Memory B cell (primary cell): ENCODE results near the gene CLEC3A.
"Not testable (repeated sequence)": the region's sequence is repeated elsewhere in the genome, so short reads cannot be mapped to it uniquely, and the experiment has no call there.

Source experiments
- ATAC-seq: fragments of 150-1000 bp; cut with Tn5 transposase; 2 replicates; pipeline ENCODE4 v1.10.0; 2021; ENCODE audit warnings: low read depth, mild to moderate bottlenecking, moderate library complexity
- DNase-seq, 2 donors: peaks; one replicate each; pipeline ENCODE4 v3.0.0; 2022; ENCODE audit warnings: low spot score in 2 of 2
- H3K27ac Mint-ChIP-seq: one replicate; pipeline ENCODE4 v1.8.0; 2022; ENCODE audit warnings: mild to moderate bottlenecking, moderate library complexity, mixed read lengths
- H3K27me3 Mint-ChIP-seq: one replicate; pipeline ENCODE4 v1.8.0; 2022; ENCODE audit warnings: mixed read lengths
- H3K36me3 Mint-ChIP-seq: one replicate; pipeline ENCODE4 v1.8.0; 2022; ENCODE audit warnings: mild to moderate bottlenecking, mixed read lengths
- H3K4me1 Mint-ChIP-seq: one replicate; pipeline ENCODE4 v1.8.0; 2022; ENCODE audit warnings: mixed read lengths
- H3K4me3 Mint-ChIP-seq: one replicate; pipeline ENCODE4 v1.8.0; 2022; ENCODE audit warnings: mild to moderate bottlenecking, moderate library complexity, mixed read lengths
- H3K9me3 Mint-ChIP-seq: one replicate; pipeline ENCODE4 v1.8.0; 2022; ENCODE audit warnings: mixed read lengths

CLEC3A gene

GRCh38 chr16:78057803-78058564 lies 35.6 kb downstream of the CLEC3A start:
- peaks cover 7% of the 10 kb centered on the region for H3K27me3 Mint-ChIP-seq
- H3K36me3 Mint-ChIP-seq: no peaks in the 10 kb centered on the region
- H3K4me1 Mint-ChIP-seq: no peaks in the 10 kb centered on the region
- H3K4me3 Mint-ChIP-seq: no peak overlapping the region
- H3K27ac Mint-ChIP-seq: no peak overlapping the region
- no peaks in the 10 kb centered on the region for H3K9me3 Mint-ChIP-seq
- ATAC-seq (no peak), DNase-seq (no peak)

GRCh38 chr16:78059806-78060205 lies 37.5 kb downstream of the CLEC3A start:
- not testable (repeated sequence) for H3K36me3 Mint-ChIP-seq, H3K4me1 Mint-ChIP-seq, H3K27me3 Mint-ChIP-seq, H3K4me3 Mint-ChIP-seq, ATAC-seq, H3K27ac Mint-ChIP-seq, H3K9me3 Mint-ChIP-seq, DNase-seq

DNA sequence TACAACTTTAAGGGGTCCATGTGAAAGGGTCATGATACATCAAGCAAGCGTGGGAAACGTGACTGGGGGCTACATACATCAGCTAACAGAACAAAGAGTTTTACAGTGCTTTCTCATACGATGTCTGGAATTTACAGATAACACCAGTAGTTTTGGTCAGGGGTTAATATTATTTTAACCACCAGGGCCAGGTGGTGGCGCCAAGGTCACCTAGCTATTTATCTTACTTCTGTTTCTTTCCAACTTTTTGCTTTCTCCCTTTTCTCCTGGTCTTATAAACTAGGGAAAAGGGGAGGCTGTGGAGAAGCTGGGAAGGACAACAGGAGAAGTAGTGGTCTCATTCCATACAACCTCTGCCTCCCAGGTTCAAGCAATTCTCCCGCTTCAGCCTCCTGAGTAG lies 37.9 kb downstream of the CLEC3A start:
- H3K4me1 Mint-ChIP-seq: no peaks in the 10 kb centered on the region
- ATAC-seq (no peak), DNase-seq (no peak)
- no peaks in the 10 kb centered on the region for H3K36me3 Mint-ChIP-seq
- no peak overlapping the region for H3K27ac Mint-ChIP-seq
- H3K9me3 Mint-ChIP-seq: no peaks in the 10 kb centered on the region
- H3K27me3 Mint-ChIP-seq: peaks cover 7% of the 10 kb centered on the region
- no peak overlapping the region for H3K4me3 Mint-ChIP-seq

DNA sequence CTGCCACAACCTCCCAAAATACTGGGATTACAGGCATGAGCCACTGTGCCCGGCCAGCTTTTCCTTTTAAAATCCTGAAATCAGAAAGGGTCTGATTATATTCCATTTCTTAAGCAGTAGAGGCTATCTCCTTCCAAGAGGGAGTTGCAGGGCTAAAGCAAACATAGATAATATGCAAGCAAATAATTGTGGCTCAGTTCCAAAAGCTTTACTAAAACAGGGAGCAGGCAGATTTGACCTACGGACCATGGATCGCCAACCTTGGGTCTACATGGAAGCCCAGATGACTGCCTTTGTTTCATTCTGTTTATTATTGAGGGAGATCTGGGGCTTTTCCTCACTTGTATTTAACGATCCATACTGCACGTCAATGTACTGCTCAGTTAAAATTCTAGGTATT lies 38.5 kb downstream of the CLEC3A start:
- H3K4me1 Mint-ChIP-seq: no peaks in the 10 kb centered on the region
- no peak overlapping the region for H3K4me3 Mint-ChIP-seq
- ATAC-seq (no peak), DNase-seq (no peak)
- H3K9me3 Mint-ChIP-seq: no peaks in the 10 kb centered on the region
- H3K27me3 Mint-ChIP-seq: peaks cover 6% of the 10 kb centered on the region
- no peaks in the 10 kb centered on the region for H3K36me3 Mint-ChIP-seq
- H3K27ac Mint-ChIP-seq: no peak overlapping the region

DNA sequence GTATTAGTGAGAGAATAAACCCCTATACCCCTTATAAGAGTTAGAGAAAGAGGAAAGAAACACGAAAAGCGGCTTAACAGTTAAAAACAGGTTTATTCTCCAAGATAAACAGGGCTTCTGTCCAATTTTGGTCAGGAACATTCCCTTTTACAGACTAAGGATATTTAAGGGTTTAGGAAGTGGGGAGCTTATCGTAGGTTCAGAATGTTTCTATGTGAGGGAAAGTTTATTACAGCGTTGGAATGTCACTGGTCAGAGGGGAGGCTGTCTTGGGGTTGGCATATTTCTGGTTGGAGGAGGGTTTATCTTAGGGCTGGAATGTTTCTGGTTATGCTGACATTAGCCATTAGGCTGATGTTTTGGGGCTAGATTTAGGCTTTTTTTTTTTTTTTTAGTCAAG lies 43.0 kb downstream of the CLEC3A start:
- H3K27me3 Mint-ChIP-seq: no peaks in the 10 kb centered on the region
- no peaks in the 10 kb centered on the region for H3K9me3 Mint-ChIP-seq
- no peaks in the 10 kb centered on the region for H3K4me1 Mint-ChIP-seq
- no peak for ATAC-seq
- H3K27ac Mint-ChIP-seq: no peak overlapping the region
- H3K36me3 Mint-ChIP-seq: no peaks in the 10 kb centered on the region
- H3K4me3 Mint-ChIP-seq: no peak overlapping the region
- no peak for DNase-seq

GRCh38 chr16:78069913-78070312 lies 47.6 kb downstream of the CLEC3A start:
- ATAC-seq (no peak), DNase-seq (no peak)
- H3K36me3 Mint-ChIP-seq: peaks cover 1% of the 10 kb centered on the region
- no peaks in the 10 kb centered on the region for H3K4me1 Mint-ChIP-seq
- no peaks in the 10 kb centered on the region for H3K9me3 Mint-ChIP-seq
- peaks cover 2% of the 10 kb centered on the region for H3K27me3 Mint-ChIP-seq
- H3K27ac Mint-ChIP-seq: no peak overlapping the region
- H3K4me3 Mint-ChIP-seq: no peak overlapping the region

DNA sequence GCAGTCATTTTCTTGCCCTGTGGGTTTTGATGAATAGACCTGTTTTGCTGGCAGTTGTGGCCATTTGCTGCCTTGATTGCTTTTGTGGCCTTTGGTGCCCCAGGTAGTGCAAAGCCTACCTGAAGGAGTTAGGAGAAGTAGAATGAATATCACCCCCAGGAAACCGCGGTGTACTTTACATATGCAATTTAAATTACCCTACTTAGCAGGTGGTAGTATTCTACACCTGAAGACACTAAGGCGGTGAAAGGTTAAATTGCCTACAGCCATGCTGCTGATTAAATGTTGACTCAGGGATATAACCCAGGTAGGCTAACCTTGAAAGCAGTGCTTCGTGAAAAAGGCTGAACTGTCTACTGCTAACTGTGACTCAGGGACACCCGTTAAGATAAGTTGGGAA lies 49.9 kb downstream of the CLEC3A start:
- ATAC-seq (no peak), DNase-seq (no peak)
- Mint-ChIP-seq H3K27me3 (peaks cover 4% of the 10 kb centered on the region), H3K9me3 (no peaks in the 10 kb centered on the region), H3K4me1 (no peaks in the 10 kb centered on the region), H3K27ac (no peak overlapping the region), H3K4me3 (no peak overlapping the region), H3K36me3 (peaks cover 1% of the 10 kb centered on the region)

GRCh38 chr16:78075800-78076199 lies 53.5 kb downstream of the CLEC3A start:
- peaks cover 1% of the 10 kb centered on the region for H3K36me3 Mint-ChIP-seq
- no peaks in the 10 kb centered on the region for H3K4me1 Mint-ChIP-seq
- H3K27ac Mint-ChIP-seq: no peak overlapping the region
- ATAC-seq: no peak
- peaks cover 8% of the 10 kb centered on the region for H3K27me3 Mint-ChIP-seq
- no peak for DNase-seq
- H3K9me3 Mint-ChIP-seq: no peaks in the 10 kb centered on the region
- H3K4me3 Mint-ChIP-seq: no peak overlapping the region

DNA sequence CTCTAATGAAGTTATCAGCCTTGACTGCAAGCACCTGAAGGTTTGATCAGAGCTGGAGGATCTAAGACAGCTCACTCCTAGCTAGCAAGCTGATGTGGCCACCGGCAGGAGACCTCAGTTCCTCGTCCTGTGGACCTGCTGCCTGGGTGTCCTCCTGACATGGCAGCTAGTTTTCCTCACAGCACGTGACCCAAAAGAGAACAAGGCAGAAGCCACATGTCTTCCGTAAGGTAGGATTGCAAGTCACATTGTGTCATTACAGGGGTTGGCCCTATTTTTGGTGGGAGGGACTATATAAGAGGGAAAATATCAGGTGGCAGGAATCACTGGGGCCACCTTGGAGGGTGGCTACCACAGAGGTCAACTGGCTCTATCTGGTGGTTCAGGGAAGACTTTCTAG lies 59.0 kb downstream of the CLEC3A start:
- Mint-ChIP-seq H3K27me3 (peaks cover 11% of the 10 kb centered on the region), H3K36me3 (no peaks in the 10 kb centered on the region), H3K4me1 (no peaks in the 10 kb centered on the region), H3K4me3 (no peak overlapping the region), H3K27ac (no peak overlapping the region), H3K9me3 (peaks cover 2% of the 10 kb centered on the region)
- DNase-seq: no peak
- ATAC-seq: no peak
